SH-SY5Y (cell line): ENCODE results near the gene USP35.

Experiments
- GATA2 ChIP-seq: IDR thresholded peaks from 2 replicates; pipeline ENCODE4 v1.6.1; 2011; ENCODE audit warnings: mild to moderate bottlenecking, low read depth, low read length
- GATA3 ChIP-seq: IDR thresholded peaks from 2 replicates; pipeline ENCODE4 v1.6.1; 2011; ENCODE audit warnings: low read depth, mild to moderate bottlenecking, low read length, moderate library complexity

- TF ChIP-seq GATA3 = no peak
- TF ChIP-seq GATA2 = no peak
Measured at GRCh38 chr11:78224506-78224905, 35.8 kb downstream of the USP35 start.
